ENCODE results near the gene LAMA4. TPM values are rescaled to one million over a fixed set of nuclear protein-coding genes. Genes with fewer than 3 reads are reported as not detected.

LAMA4 gene, protein sequence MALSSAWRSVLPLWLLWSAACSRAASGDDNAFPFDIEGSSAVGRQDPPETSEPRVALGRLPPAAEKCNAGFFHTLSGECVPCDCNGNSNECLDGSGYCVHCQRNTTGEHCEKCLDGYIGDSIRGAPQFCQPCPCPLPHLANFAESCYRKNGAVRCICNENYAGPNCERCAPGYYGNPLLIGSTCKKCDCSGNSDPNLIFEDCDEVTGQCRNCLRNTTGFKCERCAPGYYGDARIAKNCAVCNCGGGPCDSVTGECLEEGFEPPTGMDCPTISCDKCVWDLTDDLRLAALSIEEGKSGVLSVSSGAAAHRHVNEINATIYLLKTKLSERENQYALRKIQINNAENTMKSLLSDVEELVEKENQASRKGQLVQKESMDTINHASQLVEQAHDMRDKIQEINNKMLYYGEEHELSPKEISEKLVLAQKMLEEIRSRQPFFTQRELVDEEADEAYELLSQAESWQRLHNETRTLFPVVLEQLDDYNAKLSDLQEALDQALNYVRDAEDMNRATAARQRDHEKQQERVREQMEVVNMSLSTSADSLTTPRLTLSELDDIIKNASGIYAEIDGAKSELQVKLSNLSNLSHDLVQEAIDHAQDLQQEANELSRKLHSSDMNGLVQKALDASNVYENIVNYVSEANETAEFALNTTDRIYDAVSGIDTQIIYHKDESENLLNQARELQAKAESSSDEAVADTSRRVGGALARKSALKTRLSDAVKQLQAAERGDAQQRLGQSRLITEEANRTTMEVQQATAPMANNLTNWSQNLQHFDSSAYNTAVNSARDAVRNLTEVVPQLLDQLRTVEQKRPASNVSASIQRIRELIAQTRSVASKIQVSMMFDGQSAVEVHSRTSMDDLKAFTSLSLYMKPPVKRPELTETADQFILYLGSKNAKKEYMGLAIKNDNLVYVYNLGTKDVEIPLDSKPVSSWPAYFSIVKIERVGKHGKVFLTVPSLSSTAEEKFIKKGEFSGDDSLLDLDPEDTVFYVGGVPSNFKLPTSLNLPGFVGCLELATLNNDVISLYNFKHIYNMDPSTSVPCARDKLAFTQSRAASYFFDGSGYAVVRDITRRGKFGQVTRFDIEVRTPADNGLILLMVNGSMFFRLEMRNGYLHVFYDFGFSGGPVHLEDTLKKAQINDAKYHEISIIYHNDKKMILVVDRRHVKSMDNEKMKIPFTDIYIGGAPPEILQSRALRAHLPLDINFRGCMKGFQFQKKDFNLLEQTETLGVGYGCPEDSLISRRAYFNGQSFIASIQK (N-terminal part only)
- total RNA-seq = 0.68 and 2.3 TPM in 2 replicates

DNA sequence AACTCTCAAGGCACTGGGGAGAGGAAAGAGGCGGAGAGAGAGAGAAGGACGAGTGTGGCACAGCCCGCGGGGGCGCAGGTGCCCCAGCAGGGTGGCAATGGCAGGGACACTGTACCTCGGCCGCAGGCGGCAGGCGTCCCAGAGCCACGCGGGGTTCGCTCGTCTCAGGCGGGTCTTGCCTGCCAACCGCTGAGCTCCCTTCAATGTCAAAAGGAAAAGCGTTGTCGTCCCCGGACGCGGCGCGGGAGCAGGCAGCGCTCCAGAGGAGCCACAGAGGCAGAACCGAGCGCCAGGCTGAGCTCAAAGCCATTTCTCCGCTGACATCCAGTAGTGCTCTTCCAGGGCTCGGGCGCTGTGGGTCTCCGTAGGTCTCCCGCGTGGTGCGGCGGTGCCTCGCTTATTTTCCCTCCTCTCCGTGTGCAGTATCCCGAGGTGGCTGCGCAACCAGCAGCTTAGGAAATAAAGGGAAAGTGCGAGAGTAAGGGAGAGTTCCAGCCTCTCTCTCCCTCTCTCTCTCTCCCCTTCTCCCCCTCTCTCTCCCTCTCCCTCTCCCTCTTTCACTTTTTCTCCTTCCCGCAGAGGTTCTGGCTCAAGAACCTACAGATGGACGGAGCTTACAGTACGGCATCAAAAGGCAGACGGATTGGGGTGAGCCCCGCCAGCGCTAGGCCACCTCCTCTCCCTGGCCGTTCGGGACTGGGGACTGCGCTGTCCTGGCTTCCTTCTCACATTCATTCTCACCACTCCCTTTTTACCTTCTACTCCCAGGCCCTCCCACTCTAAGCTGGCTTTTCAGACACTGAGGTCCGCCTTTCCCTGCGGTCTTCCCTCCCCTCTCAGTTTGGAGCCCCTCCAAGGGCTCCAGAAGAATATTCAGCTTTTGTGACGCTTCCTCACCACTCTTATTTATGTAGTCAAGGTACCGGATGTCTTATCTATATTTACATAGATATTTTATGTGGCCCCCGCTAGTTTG is at the start of gene LAMA4:
LAMA4 (minus strand) TSS at position 727 of the 976 bp plus-strand sequence; CDS start at position 310, 417 bp downstream.

DNA sequence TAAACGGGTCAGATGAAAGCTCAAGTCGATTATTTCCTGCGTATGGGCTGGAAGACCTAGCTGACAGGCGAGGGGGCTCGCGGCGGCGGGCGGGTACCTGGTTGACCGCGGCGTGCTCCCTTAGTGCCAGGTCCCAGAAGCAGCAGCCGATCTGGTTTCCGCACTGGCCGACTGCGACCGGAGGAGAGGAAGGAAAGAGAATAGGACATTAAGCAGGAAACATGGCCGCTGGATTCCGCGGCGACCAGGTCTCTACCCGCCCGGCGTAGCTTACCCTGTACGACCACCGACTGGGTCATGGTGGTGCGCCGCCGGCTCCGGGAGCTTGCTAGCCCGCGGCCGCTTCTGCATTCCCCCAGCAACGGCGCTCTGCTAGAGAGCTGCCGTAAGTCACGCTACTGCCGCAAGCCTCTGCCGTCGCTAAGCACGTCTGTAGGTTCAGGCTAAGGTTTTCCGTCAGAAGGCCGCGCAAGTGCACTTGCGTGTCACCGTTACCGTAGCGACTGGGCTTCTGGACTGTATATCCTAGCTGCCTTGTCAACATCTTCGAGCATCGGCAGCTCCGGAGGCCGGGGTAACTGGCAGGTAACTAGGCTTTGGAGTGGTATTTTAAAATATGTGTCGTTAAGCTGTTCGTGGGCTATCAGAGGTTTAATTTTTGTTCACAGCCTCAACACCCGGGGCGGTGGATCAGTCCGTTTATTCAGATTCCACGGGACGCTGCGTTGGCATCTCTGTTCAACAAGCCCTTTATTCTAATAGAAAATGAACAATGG is 167.0 kb downstream of the LAMA4 start, which contains the start of the genes FAM229B and TUBE1:
FAM229B (plus strand) TSS at position 456 of the 776 bp plus-strand sequence. CDS start 11,693 bp downstream, outside the sequence.
TUBE1 (minus strand) TSS at position 347 of the 776 bp plus-strand sequence; CDS start at position 299, 48 bp downstream.

Other genes with a start within 250 kb of the LAMA4 start
- gene CCN6, start 200.5 kb downstream of the LAMA4 start, total RNA-seq = not detected in 2 replicates
- 53.2 and 55.4 TPM in 2 replicates for gene TUBE1, start 167.1 kb downstream of the LAMA4 start, total RNA-seq
- 1.7 and 3.1 TPM in 2 replicates for gene FAM229B, start 167.0 kb downstream of the LAMA4 start, total RNA-seq
- gene RFPL4B, start 92.8 kb upstream of the LAMA4 start, total RNA-seq = not detected in 2 replicates